Lower leg skin (tissue), 3 donors: ENCODE measurements around the gene RBPJ.

ENCODE experiments used
- CTCF ChIP-seq, 3 donors: fragments of 450-650 bp; IDR thresholded peaks; one replicate each; pipeline ENCODE4 v1.5.1; 2016; ENCODE audit warnings: antibody characterized with exemption in 3 of 3, mild to moderate bottlenecking in 3 of 3, moderate library complexity in 2 of 3
- POLR2A ChIP-seq, 2 donors: fragments of 450-650 bp; IDR thresholded peaks; one replicate each; pipeline ENCODE4 v1.6.1; 2016 to 2017; ENCODE audit warnings: antibody characterized with exemption in 2 of 2, mild to moderate bottlenecking in 1 of 2, moderate library complexity in 1 of 2

GRCh38 chr4:26320538-26321372 lies at the start of gene RBPJ:
- no peak for TF ChIP-seq CTCF (IDR thresholded peaks at IDR 0.05)
- TF ChIP-seq POLR2A (IDR thresholded peaks at IDR 0.05): no peak
